Liver (tissue), 9 donors: ENCODE data around the gene ECEL1. TPM values are rescaled to one million over a fixed set of nuclear protein-coding genes. Genes with fewer than 3 reads are reported as not detected.
A peak's percentile ranks its signal among the peaks of the same experiment; 100 is the strongest.
"Not testable (repeated sequence)": the region's sequence is repeated elsewhere in the genome, so short reads cannot be mapped to it uniquely, and the experiment has no call there.

Source experiments
- DNase-seq: peaks from one replicate; pipeline ENCODE4 v3.0.0-alpha.2; 2017; ENCODE audit warnings: low spot score
- H3K27ac ChIP-seq, 2 donors: one replicate each; pipeline ENCODE4 v1.7.0; 2013; ENCODE audit warnings: inconsistent platforms in 2 of 2, low read length in 2 of 2, control low read depth in 1 of 2, low read depth in 1 of 2, mild to moderate bottlenecking in 1 of 2
- H3K27me3 ChIP-seq, 4 donors: one replicate each; pipeline versions ENCODE4 v1.6.1 to v1.7.0; 2013; ENCODE audit warnings: low read length in 3 of 4, inconsistent platforms in 1 of 4, mild to moderate bottlenecking in 1 of 4, moderate library complexity in 1 of 4; ENCODE audit not compliant: control insufficient read depth in 4 of 4, insufficient read depth in 4 of 4
- H3K36me3 ChIP-seq, 4 donors: one replicate each; pipeline versions ENCODE4 v1.6.1 to v1.7.0; 2013; ENCODE audit warnings: low read length in 3 of 4, mild to moderate bottlenecking in 3 of 4, low read depth in 1 of 4, moderate library complexity in 1 of 4; ENCODE audit not compliant: control insufficient read depth in 4 of 4, insufficient read depth in 3 of 4
- H3K4me1 ChIP-seq, 4 donors: one replicate each; pipeline versions ENCODE4 v1.6.1 to v1.7.0; 2013; ENCODE audit warnings: low read length in 3 of 4, mild to moderate bottlenecking in 3 of 4, moderate library complexity in 1 of 4; ENCODE audit not compliant: control insufficient read depth in 4 of 4, insufficient read depth in 4 of 4
- H3K4me3 ChIP-seq, 3 donors: one replicate each; pipeline versions ENCODE4 v1.6.1 to v1.7.0; 2013; ENCODE audit warnings: low read length in 3 of 3, control low read depth in 1 of 3, low read depth in 1 of 3, mild to moderate bottlenecking in 1 of 3
- H3K9ac ChIP-seq, 2 donors: one replicate each; pipeline ENCODE4 v1.7.0; 2013; ENCODE audit warnings: low read length in 2 of 2, mild to moderate bottlenecking in 2 of 2, moderate library complexity in 2 of 2, control low read depth in 1 of 2, low read depth in 1 of 2
- H3K9me3 ChIP-seq, 4 donors: one replicate each; pipeline versions ENCODE4 v1.6.1 to v1.7.0; 2013; ENCODE audit warnings: low read length in 3 of 4; ENCODE audit not compliant: control insufficient read depth in 4 of 4
- CTCF ChIP-seq: fragments of 150-350 bp; IDR thresholded peaks from 2 replicates; pipeline ENCODE4 v1.5.1; 2017; ENCODE audit warnings: improper control_type of control experiment, low read depth, low read length; ENCODE audit not compliant: missing input control
- HNF4A ChIP-seq, 2 donors: conservative IDR thresholded peaks; 2 replicates each; pipeline ENCODE4 v1.6.1; 2016; ENCODE audit warnings: antibody characterized with exemption in 2 of 2, mild to moderate bottlenecking in 2 of 2
- RAD21 ChIP-seq, 2 donors: IDR thresholded peaks; 2 replicates each; pipeline ENCODE4 v1.6.1; 2016; ENCODE audit warnings: antibody characterized with exemption in 2 of 2, mild to moderate bottlenecking in 2 of 2
- WGBS: extraction: QIAGEN DNeasy Blood & Tissue Kit; methylation state at CpG from one replicate; pipeline ENCODE4 v1.1.7; 2013; 5-methylcytosine and 5-hydroxymethylcytosine counted together
- polyA plus RNA-seq, 2 donors: library from polyadenylated mRNA; stranded (reverse) in 1 of 2; unstranded in 1 of 2; fragments of 200-250 nt in 1 of 2; fragments of >200 nt in 1 of 2; fragmentation: Nextera tagmentation in 1 of 2; extraction: Ambion mirVana in 1 of 2; gene quantifications; one replicate each; pipeline versions ENCODE4 v1.2.1 to v1.2.3, GENCODE V29; 2013 to 2015
- total RNA-seq, 2 donors: library from RNA; depleted of rRNA; stranded (reverse); fragments of >200 nt; gene quantifications; one replicate each; pipeline ENCODE4 v1.2.3, GENCODE V29; 2014
- donor health status: healthy.
- donor health status: healthy.
- donor health status: healthy.
- donor health status: healthy.
- donor health status: healthy.

ECEL1 gene
- total and polyA plus RNA-seq, 4 donors = 0.67 to 1.8 TPM; not detected in 2

- H3K27ac ChIP-seq = peak overlapping the region; percentile 97
- 35% methylated on average over 7 of the region's 9 CpGs for WGBS
- not testable (repeated sequence) for H3K36me3 ChIP-seq, H3K4me3 ChIP-seq, H3K27me3 ChIP-seq, H3K9me3 ChIP-seq, DNase-seq
- TF ChIP-seq RAD21 (IDR thresholded peaks at IDR 0.05) = peak in 1 of 2 donors; percentile 10
- peak overlapping the region in 1 of 2 donors; percentile 60 for H3K9ac ChIP-seq
- peaks cover 8 to 28% (median 15%) of the 10 kb centered on the region in 4 donors for H3K4me1 ChIP-seq
These were observed 41.3 kb downstream of the ECEL1 start for GRCh38 chr2:232446266-232446777.

- 83% methylated on average over 27 of the region's 29 CpGs for WGBS
- not testable (repeated sequence) for H3K4me3 ChIP-seq, H3K9ac ChIP-seq, H3K27ac ChIP-seq, H3K27me3 ChIP-seq, H3K9me3 ChIP-seq, H3K36me3 ChIP-seq, DNase-seq
- peaks cover 8 to 28% (median 15%) of the 10 kb centered on the region in 4 donors for H3K4me1 ChIP-seq
These were observed 42.3 kb downstream of the ECEL1 start for GRCh38 chr2:232445149-232445885.

GRCh38 chr2:232444409-232445148, 43.1 kb downstream of the ECEL1 start:
- H3K27ac ChIP-seq = peak overlapping the region; percentile 77 to 86

More at GRCh38 chr2:232444409-232445148, 43.1 kb downstream of the ECEL1 start:
- Histone ChIP-seq H3K4me3 (no peak overlapping the region), H3K27me3 (no peaks in the 10 kb centered on the region), H3K9ac (peak overlapping the region in 1 of 2 donors; percentile 15), H3K4me1 (peaks cover 8 to 28% (median 15%) of the 10 kb centered on the region in 4 donors), H3K36me3 (no peaks in the 10 kb centered on the region), H3K9me3 (no peaks in the 10 kb centered on the region)
- WGBS = 80% methylated on average over 21 of the region's 21 CpGs
- DNase-seq = no peak
- TF ChIP-seq CTCF (peak; percentile 49), HNF4A (conservative IDR thresholded peaks at IDR 0.05) (no peak), RAD21 (IDR thresholded peaks at IDR 0.05) (peak in 1 of 2 donors; percentile 30)
